HEK293 (cell line): ENCODE data around the gene ARAP3.

Experiments used
- BCL11A ChIP-seq: fragments of 450-650 bp; formaldehyde crosslinking; IDR thresholded peaks from 2 replicates; pipeline ENCODE4 v1.5.1; 2016; ENCODE audit warnings: low read depth, missing biosample characterization, missing genetic modification characterization
- EGR2 ChIP-seq: fragments of 450-650 bp; formaldehyde crosslinking; IDR thresholded peaks from 2 replicates; pipeline ENCODE4 v1.5.1; 2016; ENCODE audit warnings: low read depth, missing biosample characterization, missing genetic modification characterization
- GFI1B ChIP-seq: fragments of 450-650 bp; formaldehyde crosslinking; IDR thresholded peaks from 2 replicates; pipeline ENCODE4 v1.5.1; 2016; ENCODE audit warnings: missing biosample characterization, missing genetic modification characterization
- KLF1 ChIP-seq: fragments of 450-650 bp; formaldehyde crosslinking; IDR thresholded peaks from 2 replicates; pipeline ENCODE4 v1.5.1; 2016; ENCODE audit warnings: missing biosample characterization, missing genetic modification characterization
- MEIS1 ChIP-seq: sonication (generic); formaldehyde crosslinking; IDR thresholded peaks from 2 replicates; pipeline ENCODE4 v1.8.1; 2022; ENCODE audit warnings: missing genetic modification reagents, mild to moderate bottlenecking, borderline replicate concordance
- SETDB1 ChIP-seq: IDR thresholded peaks from one replicate; pipeline ENCODE4 v1.6.1; 2017; ENCODE audit warnings: mild to moderate bottlenecking, low read length, moderate library complexity, mixed read lengths; ENCODE audit not compliant: insufficient read length
- TCF7L2 ChIP-seq: IDR thresholded peaks from 2 replicates; pipeline ENCODE4 v1.6.1; 2011; ENCODE audit warnings: low read depth, mild to moderate bottlenecking, inconsistent platforms, low read length, moderate library complexity, borderline replicate concordance
- ZFP41 ChIP-seq: fragments of 450-650 bp; formaldehyde crosslinking; IDR thresholded peaks from 2 replicates; pipeline ENCODE4 v1.5.1; 2016; ENCODE audit warnings: missing biosample characterization, missing genetic modification characterization, borderline replicate concordance
- ZNF121 ChIP-seq: fragments of 450-650 bp; formaldehyde crosslinking; IDR thresholded peaks from 2 replicates; pipeline ENCODE4 v1.5.1; 2016; ENCODE audit warnings: missing biosample characterization, missing genetic modification characterization
- ZNF155 ChIP-seq: fragments of 450-650 bp; formaldehyde crosslinking; IDR thresholded peaks from 2 replicates; pipeline ENCODE4 v1.5.1; 2016; ENCODE audit warnings: missing biosample characterization, missing genetic modification characterization
- ZNF184 ChIP-seq: fragments of 450-650 bp; IDR thresholded peaks from 2 replicates; pipeline ENCODE4 v1.5.1; 2018; ENCODE audit warnings: missing biosample characterization, mild to moderate bottlenecking, missing genetic modification characterization
- ZNF266 ChIP-seq: fragments of 450-650 bp; formaldehyde crosslinking; IDR thresholded peaks from 2 replicates; pipeline ENCODE4 v1.5.1; 2016; ENCODE audit warnings: missing biosample characterization, missing genetic modification characterization, low read depth
- ZNF311 ChIP-seq: fragments of 450-650 bp; formaldehyde crosslinking; IDR thresholded peaks from 2 replicates; pipeline ENCODE4 v1.5.1; 2017; ENCODE audit warnings: missing biosample characterization, missing genetic modification characterization, borderline replicate concordance
- ZNF350 ChIP-seq: fragments of 450-650 bp; formaldehyde crosslinking; IDR thresholded peaks from 2 replicates; pipeline ENCODE4 v1.5.0; 2017; ENCODE audit warnings: missing biosample characterization, mild to moderate bottlenecking, missing genetic modification characterization
- ZNF404 ChIP-seq: fragments of 450-650 bp; formaldehyde crosslinking; IDR thresholded peaks from 2 replicates; pipeline ENCODE4 v1.5.1; 2017; ENCODE audit warnings: missing biosample characterization, missing genetic modification characterization
- ZNF501 ChIP-seq: fragments of 450-650 bp; formaldehyde crosslinking; IDR thresholded peaks from 2 replicates; pipeline ENCODE4 v1.5.1; 2016; ENCODE audit warnings: missing biosample characterization, missing genetic modification characterization
- ZNF585B ChIP-seq: fragments of 450-650 bp; formaldehyde crosslinking; IDR thresholded peaks from 2 replicates; pipeline ENCODE4 v1.5.1; 2016; ENCODE audit warnings: missing biosample characterization, missing genetic modification characterization
- ZNF596 ChIP-seq: fragments of 450-650 bp; IDR thresholded peaks from 2 replicates; pipeline ENCODE4 v1.5.0; 2018; ENCODE audit warnings: missing biosample characterization, mild to moderate bottlenecking, missing genetic modification characterization, moderate library complexity
- ZNF621 ChIP-seq: fragments of 450-650 bp; formaldehyde crosslinking; IDR thresholded peaks from 2 replicates; pipeline ENCODE4 v1.5.1; 2017; ENCODE audit warnings: missing biosample characterization, missing genetic modification characterization
- ZNF624 ChIP-seq: fragments of 450-650 bp; formaldehyde crosslinking; IDR thresholded peaks from 2 replicates; pipeline ENCODE4 v1.5.1; 2017; ENCODE audit warnings: missing biosample characterization, missing genetic modification characterization
- ZNF768 ChIP-seq: fragments of 450-650 bp; formaldehyde crosslinking; IDR thresholded peaks from 2 replicates; pipeline ENCODE4 v1.5.1; 2018; ENCODE audit warnings: missing biosample characterization, mild to moderate bottlenecking, missing genetic modification characterization
- ZNF777 ChIP-seq: fragments of 450-650 bp; formaldehyde crosslinking; IDR thresholded peaks from 2 replicates; pipeline ENCODE4 v1.5.1; 2017; ENCODE audit warnings: missing biosample characterization, missing genetic modification characterization, borderline replicate concordance
- TF ChIP-seq, protein P1 (sequence below): fragments of 450-650 bp; formaldehyde crosslinking; IDR thresholded peaks from 2 replicates; pipeline ENCODE4 v1.5.1; 2017; ENCODE audit warnings: missing biosample characterization, missing genetic modification characterization
- TF ChIP-seq, protein P2 (sequence below): fragments of 450-650 bp; formaldehyde crosslinking; IDR thresholded peaks from 2 replicates; pipeline ENCODE4 v1.5.1; 2016; ENCODE audit warnings: missing biosample characterization, missing genetic modification characterization, low read depth
- TF ChIP-seq, protein P3 (sequence below): fragments of 450-650 bp; formaldehyde crosslinking; IDR thresholded peaks from 2 replicates; pipeline ENCODE4 v1.5.1; 2016; ENCODE audit warnings: missing biosample characterization, missing genetic modification characterization
- TF ChIP-seq, protein P4 (sequence below): fragments of 450-650 bp; formaldehyde crosslinking; IDR thresholded peaks from 2 replicates; pipeline ENCODE4 v1.5.1; 2017; ENCODE audit warnings: missing biosample characterization, mild to moderate bottlenecking, missing genetic modification characterization, moderate library complexity
- TF ChIP-seq, protein P5 (sequence below): fragments of 450-650 bp; IDR thresholded peaks from 2 replicates; pipeline ENCODE4 v1.5.1; 2018; ENCODE audit warnings: missing biosample characterization, mild to moderate bottlenecking, missing genetic modification characterization
- TF ChIP-seq, protein P6 (sequence below): fragments of 450-650 bp; formaldehyde crosslinking; IDR thresholded peaks from 2 replicates; pipeline ENCODE4 v1.5.1; 2017; ENCODE audit warnings: missing biosample characterization, missing genetic modification characterization

Gene ARAP3

DNA sequence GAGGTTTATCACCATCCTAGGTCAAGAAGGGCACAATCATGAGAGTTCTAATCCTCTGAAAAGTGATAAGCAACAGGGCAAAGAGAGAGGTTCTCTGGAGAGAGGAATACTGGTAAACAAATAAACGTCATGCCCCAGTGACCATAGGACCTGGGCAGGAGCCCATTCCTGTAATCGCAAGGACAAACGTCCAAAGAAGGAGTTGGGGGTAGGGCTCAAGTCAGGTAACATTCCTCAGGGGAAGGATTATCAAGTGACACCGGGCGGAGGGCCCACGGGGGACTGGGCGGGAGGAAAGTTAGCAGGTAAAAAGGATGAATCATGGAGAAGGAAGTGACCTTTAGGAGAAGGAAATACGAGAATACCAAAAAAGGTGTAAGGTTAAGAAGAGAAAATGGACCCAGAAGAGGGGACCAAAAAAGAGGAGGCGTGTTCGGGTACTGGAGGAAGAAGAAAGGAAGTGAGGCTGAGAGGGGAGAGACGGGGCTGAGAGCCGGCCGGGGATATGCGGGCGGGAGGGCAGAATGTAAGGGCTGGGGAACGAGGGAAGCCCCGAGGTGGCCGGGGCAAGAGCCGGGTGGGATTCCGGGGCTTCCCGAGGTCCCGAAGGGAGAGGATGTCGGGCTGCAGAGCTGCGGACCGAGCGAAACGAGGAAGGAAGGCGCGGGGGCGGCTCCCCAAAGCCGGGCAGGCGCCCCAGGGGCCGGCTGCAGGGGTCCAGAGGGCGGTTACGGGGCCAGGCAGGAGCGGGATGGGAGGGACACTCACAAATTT lies 63.8 kb downstream of the ARAP3 start (continued):
- TF ChIP-seq, protein P1, sequence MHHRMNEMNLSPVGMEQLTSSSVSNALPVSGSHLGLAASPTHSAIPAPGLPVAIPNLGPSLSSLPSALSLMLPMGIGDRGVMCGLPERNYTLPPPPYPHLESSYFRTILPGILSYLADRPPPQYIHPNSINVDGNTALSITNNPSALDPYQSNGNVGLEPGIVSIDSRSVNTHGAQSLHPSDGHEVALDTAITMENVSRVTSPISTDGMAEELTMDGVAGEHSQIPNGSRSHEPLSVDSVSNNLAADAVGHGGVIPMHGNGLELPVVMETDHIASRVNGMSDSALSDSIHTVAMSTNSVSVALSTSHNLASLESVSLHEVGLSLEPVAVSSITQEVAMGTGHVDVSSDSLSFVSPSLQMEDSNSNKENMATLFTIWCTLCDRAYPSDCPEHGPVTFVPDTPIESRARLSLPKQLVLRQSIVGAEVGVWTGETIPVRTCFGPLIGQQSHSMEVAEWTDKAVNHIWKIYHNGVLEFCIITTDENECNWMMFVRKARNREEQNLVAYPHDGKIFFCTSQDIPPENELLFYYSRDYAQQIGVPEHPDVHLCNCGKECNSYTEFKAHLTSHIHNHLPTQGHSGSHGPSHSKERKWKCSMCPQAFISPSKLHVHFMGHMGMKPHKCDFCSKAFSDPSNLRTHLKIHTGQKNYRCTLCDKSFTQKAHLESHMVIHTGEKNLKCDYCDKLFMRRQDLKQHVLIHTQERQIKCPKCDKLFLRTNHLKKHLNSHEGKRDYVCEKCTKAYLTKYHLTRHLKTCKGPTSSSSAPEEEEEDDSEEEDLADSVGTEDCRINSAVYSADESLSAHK = no peak
- peak; percentile 19; the same call in 1 of the 2 replicates for TF ChIP-seq ZNF777
- TF ChIP-seq, protein P2, sequence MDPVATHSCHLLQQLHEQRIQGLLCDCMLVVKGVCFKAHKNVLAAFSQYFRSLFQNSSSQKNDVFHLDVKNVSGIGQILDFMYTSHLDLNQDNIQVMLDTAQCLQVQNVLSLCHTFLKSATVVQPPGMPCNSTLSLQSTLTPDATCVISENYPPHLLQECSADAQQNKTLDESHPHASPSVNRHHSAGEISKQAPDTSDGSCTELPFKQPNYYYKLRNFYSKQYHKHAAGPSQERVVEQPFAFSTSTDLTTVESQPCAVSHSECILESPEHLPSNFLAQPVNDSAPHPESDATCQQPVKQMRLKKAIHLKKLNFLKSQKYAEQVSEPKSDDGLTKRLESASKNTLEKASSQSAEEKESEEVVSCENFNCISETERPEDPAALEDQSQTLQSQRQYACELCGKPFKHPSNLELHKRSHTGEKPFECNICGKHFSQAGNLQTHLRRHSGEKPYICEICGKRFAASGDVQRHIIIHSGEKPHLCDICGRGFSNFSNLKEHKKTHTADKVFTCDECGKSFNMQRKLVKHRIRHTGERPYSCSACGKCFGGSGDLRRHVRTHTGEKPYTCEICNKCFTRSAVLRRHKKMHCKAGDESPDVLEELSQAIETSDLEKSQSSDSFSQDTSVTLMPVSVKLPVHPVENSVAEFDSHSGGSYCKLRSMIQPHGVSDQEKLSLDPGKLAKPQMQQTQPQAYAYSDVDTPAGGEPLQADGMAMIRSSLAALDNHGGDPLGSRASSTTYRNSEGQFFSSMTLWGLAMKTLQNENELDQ (tag by site-specific recombination) = no peak
- TF ChIP-seq, protein P3, sequence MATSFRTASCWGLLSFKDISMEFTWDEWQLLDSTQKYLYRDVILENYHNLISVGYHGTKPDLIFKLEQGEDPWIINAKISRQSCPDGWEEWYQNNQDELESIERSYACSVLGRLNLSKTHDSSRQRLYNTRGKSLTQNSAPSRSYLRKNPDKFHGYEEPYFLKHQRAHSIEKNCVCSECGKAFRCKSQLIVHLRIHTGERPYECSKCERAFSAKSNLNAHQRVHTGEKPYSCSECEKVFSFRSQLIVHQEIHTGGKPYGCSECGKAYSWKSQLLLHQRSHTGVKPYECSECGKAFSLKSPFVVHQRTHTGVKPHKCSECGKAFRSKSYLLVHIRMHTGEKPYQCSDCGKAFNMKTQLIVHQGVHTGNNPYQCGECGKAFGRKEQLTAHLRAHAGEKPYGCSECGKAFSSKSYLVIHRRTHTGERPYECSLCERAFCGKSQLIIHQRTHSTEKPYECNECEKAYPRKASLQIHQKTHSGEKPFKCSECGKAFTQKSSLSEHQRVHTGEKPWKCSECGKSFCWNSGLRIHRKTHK (tag by site-specific recombination) = no peak
- TF ChIP-seq ZNF621 (tag by site-specific recombination) = no peak
- no peak for TF ChIP-seq ZNF155 (tag by site-specific recombination)
- no peak for TF ChIP-seq ZFP41
- TF ChIP-seq, protein P4, sequence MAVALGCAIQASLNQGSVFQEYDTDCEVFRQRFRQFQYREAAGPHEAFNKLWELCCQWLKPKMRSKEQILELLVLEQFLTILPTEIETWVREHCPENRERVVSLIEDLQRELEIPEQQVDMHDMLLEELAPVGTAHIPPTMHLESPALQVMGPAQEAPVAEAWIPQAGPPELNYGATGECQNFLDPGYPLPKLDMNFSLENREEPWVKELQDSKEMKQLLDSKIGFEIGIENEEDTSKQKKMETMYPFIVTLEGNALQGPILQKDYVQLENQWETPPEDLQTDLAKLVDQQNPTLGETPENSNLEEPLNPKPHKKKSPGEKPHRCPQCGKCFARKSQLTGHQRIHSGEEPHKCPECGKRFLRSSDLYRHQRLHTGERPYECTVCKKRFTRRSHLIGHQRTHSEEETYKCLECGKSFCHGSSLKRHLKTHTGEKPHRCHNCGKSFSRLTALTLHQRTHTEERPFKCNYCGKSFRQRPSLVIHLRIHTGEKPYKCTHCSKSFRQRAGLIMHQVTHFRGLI (tag by site-specific recombination) = no peak
- peak; percentile 65 for TF ChIP-seq ZNF501 (tag by site-specific recombination)
- TF ChIP-seq ZNF596 (tag by site-specific recombination) = no peak; the same call in none of the 2 replicates
- TF ChIP-seq, protein P5, sequence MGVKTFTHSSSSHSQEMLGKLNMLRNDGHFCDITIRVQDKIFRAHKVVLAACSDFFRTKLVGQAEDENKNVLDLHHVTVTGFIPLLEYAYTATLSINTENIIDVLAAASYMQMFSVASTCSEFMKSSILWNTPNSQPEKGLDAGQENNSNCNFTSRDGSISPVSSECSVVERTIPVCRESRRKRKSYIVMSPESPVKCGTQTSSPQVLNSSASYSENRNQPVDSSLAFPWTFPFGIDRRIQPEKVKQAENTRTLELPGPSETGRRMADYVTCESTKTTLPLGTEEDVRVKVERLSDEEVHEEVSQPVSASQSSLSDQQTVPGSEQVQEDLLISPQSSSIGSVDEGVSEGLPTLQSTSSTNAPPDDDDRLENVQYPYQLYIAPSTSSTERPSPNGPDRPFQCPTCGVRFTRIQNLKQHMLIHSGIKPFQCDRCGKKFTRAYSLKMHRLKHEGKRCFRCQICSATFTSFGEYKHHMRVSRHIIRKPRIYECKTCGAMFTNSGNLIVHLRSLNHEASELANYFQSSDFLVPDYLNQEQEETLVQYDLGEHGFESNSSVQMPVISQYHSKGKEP (tag by site-specific recombination) = no peak
- TF ChIP-seq ZNF121 (tag by site-specific recombination) = peak; percentile 11; the same call in 1 of the 2 replicates
- no peak; the same call in 1 of the 2 replicates for TF ChIP-seq KLF1 (tag by site-specific recombination)
- no peak for TF ChIP-seq ZNF585B (tag by site-specific recombination)
- TF ChIP-seq ZNF311 (tag by site-specific recombination) = no peak
- no peak for TF ChIP-seq ZNF266
- TF ChIP-seq ZNF404 (tag by site-specific recombination) = no peak
- TF ChIP-seq GFI1B (tag by site-specific recombination) = no peak
- TF ChIP-seq, protein P6, sequence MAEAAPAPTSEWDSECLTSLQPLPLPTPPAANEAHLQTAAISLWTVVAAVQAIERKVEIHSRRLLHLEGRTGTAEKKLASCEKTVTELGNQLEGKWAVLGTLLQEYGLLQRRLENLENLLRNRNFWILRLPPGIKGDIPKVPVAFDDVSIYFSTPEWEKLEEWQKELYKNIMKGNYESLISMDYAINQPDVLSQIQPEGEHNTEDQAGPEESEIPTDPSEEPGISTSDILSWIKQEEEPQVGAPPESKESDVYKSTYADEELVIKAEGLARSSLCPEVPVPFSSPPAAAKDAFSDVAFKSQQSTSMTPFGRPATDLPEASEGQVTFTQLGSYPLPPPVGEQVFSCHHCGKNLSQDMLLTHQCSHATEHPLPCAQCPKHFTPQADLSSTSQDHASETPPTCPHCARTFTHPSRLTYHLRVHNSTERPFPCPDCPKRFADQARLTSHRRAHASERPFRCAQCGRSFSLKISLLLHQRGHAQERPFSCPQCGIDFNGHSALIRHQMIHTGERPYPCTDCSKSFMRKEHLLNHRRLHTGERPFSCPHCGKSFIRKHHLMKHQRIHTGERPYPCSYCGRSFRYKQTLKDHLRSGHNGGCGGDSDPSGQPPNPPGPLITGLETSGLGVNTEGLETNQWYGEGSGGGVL = peak; percentile 27; the same call in 1 of the 2 replicates
- TF ChIP-seq SETDB1 = no peak
- TF ChIP-seq EGR2 (tag by site-specific recombination) = peak; percentile 16; the same call in 1 of the 2 replicates
- peak; percentile 66; the same call in 1 of the 2 replicates for TF ChIP-seq BCL11A
- TF ChIP-seq MEIS1 (CRISPR knock-in tag) = no peak
- no peak for TF ChIP-seq ZNF624
- TF ChIP-seq ZNF768 = no peak
- no peak for TF ChIP-seq ZNF184 (tag by site-specific recombination)
- TF ChIP-seq TCF7L2 = no peak; the same call in 1 of the 2 replicates
- TF ChIP-seq ZNF350 (tag by site-specific recombination) = no peak
